GM12865 (cell line): ENCODE results near the gene OR6V1.
A peak's percentile ranks its signal among the peaks of the same experiment; 100 is the strongest.

ENCODE experiments used
- DNase-seq: peaks from one replicate; pipeline ENCODE4 v3.0.0; 2010; ENCODE audit warnings: low read depth
- H3K4me3 ChIP-seq: 2 replicates; pipeline ENCODE4 v1.5.1; 2011; ENCODE audit warnings: mild to moderate bottlenecking, low read depth, low read length, control low read depth
- TF ChIP-seq, protein P1 (sequence below): IDR thresholded peaks from 2 replicates; pipeline ENCODE4 v1.5.1; 2011; ENCODE audit warnings: low read length, control low read depth, low read depth, inconsistent platforms; ENCODE audit not compliant: insufficient read depth; ENCODE audit errors: missing control alignments

OR6V1 gene

DNA sequence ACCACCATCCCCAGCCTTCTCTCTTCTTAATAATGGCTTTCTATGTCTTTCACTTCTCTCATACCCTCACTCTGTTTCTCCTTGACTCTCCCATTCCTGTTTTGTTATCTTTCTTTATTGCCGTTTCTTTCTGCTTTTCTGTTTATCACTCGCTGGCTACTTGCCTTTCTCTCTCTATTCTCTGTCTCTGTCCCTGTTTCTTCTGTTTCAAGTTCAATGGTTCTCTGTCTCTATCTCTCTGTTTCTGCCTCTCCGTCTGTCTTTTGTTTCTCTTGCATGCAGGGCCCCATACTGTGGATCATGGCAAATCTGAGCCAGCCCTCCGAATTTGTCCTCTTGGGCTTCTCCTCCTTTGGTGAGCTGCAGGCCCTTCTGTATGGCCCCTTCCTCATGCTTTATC is at the start of gene OR6V1:
TSS of gene OR6V1 (plus strand) at position 301 of the 400 bp plus-strand sequence. CDS start at position 301, 0 bp downstream.
- no peak for DNase-seq
- TF ChIP-seq, protein P1, sequence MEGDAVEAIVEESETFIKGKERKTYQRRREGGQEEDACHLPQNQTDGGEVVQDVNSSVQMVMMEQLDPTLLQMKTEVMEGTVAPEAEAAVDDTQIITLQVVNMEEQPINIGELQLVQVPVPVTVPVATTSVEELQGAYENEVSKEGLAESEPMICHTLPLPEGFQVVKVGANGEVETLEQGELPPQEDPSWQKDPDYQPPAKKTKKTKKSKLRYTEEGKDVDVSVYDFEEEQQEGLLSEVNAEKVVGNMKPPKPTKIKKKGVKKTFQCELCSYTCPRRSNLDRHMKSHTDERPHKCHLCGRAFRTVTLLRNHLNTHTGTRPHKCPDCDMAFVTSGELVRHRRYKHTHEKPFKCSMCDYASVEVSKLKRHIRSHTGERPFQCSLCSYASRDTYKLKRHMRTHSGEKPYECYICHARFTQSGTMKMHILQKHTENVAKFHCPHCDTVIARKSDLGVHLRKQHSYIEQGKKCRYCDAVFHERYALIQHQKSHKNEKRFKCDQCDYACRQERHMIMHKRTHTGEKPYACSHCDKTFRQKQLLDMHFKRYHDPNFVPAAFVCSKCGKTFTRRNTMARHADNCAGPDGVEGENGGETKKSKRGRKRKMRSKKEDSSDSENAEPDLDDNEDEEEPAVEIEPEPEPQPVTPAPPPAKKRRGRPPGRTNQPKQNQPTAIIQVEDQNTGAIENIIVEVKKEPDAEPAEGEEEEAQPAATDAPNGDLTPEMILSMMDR = no peak
- no peak within 1 kb of the TSS for H3K4me3 ChIP-seq

DNA sequence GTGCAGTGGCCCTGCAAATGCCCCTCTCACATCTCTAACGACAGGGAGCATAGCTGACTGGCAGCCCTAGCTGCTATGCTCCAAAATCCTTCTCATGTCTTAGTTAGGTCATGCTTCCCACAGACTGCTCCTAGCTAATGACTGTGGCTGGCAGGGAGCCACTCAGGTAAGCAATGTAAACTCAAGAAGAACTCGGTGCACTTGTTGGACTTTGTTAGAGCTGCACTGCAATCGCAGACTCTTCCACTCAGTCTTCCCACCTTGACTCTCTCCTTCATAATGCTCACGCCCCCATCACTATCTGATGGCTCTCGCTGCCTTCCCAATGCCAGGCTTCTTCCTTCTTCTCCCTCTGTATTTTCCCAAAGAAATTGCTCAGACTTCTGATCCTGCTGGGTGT is 49.2 kb upstream of the OR6V1 start:
- no peak overlapping the region for H3K4me3 ChIP-seq
- TF ChIP-seq, protein P1 = no peak
- no peak for DNase-seq

GRCh38 chr7:143003393-143004051 is 48.6 kb upstream of the OR6V1 start:
- no peak overlapping the region for H3K4me3 ChIP-seq
- peak; percentile 69 for DNase-seq
- TF ChIP-seq, protein P1 = peak; percentile 63

DNA sequence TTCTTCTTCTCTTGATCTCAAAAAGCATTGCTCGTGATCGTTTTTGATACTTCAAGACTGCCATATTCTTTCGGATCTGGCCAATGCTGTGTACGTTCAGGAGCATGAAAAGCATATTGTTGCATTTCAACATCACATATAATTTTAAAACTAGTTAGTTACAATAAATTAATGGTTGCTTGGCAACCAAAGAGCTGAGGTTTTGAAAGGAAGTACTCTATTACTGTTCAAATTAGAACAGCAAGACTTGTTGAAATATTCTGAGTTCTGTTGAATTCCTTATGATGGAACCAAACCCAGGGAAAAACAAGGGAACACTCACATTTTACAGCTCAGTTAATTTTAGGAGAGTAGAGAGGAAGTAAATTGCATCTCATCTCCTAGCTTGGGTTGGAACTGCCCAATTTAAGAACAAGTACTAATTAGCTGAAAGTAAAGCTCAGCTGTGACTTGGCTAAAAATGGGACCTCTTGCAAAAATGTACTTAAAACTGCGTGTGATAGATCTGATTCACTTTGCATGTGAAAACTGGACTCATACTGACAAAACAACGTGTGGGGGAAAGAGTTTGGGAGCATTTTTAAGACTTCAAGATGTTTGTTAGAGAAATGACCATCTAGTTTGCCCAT is 46.4 kb upstream of the OR6V1 start:
- no peak for DNase-seq
- no peak overlapping the region for H3K4me3 ChIP-seq
- TF ChIP-seq, protein P1 = no peak

- peak; percentile 66 for DNase-seq
- TF ChIP-seq, protein P1 = peak; percentile 72
- no peak overlapping the region for H3K4me3 ChIP-seq
Measured at GRCh38 chr7:143008007-143008901, 43.9 kb upstream of the OR6V1 start.

GRCh38 chr7:143012001-143012400 is 40.1 kb upstream of the OR6V1 start:
- H3K4me3 ChIP-seq = no peak overlapping the region
- TF ChIP-seq, protein P1 = no peak
- no peak for DNase-seq
